ENCODE data around the gene CDKN2AIP.
"Not testable (repeated sequence)": the region's sequence is repeated elsewhere in the genome, so short reads cannot be mapped to it uniquely, and the experiment has no call there.

Gene CDKN2AIP

DNA sequence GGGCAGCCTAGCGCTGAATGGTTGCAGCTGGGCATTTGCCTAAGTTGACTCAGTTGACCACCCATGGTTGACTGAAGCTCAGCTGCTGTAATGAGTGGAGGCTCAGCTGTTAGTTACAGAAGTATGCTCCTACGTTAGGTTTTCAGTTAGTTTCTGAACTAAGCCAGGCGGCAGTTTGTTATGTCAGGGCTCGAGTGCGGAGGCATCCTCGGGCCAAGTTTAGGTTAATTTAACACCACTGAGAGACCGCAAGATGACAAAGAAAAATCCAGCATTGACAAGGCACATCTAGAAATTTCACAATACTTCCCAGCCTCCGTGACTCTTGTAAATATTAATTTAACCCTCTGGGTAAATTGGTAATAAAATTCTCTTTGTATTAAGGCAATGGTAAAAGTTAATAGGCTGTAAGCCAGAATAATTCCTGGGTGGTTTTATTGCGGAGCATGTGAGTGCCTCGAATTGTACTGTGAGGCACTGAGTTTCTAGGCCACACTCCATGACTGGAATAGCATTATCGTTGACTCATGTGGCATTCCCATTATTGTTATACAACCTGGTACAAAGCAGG, 33.1 kb upstream of the CDKN2AIP start:
- DNase-seq = no peak

DNA sequence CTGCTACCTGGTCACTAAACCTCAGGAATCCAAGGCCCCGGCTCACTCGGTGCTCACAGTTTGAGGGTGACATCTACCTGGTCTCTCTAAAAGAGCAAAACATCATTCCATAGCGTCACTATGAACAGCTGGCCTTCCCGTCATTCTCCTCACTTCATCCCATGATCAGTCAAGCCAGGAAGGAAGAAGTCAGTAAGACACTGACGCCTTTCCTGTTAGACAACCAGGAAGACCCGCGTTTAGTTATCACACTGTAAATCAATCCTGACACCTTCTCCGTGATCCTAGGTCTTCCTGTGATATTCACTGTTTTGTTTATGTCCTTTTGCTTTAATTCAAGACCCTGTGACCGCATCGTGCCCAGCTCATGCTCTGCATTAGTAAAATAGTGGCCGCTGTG, 31.6 kb upstream of the CDKN2AIP start:
- DNase-seq = no peak

- DNase-seq = no peak
Measured at GRCh38 chr4:183413234-183414200, 30.9 kb upstream of the CDKN2AIP start.

- DNase-seq = no peak
Measured at GRCh38 chr4:183416879-183417755, 27.3 kb upstream of the CDKN2AIP start.

DNA sequence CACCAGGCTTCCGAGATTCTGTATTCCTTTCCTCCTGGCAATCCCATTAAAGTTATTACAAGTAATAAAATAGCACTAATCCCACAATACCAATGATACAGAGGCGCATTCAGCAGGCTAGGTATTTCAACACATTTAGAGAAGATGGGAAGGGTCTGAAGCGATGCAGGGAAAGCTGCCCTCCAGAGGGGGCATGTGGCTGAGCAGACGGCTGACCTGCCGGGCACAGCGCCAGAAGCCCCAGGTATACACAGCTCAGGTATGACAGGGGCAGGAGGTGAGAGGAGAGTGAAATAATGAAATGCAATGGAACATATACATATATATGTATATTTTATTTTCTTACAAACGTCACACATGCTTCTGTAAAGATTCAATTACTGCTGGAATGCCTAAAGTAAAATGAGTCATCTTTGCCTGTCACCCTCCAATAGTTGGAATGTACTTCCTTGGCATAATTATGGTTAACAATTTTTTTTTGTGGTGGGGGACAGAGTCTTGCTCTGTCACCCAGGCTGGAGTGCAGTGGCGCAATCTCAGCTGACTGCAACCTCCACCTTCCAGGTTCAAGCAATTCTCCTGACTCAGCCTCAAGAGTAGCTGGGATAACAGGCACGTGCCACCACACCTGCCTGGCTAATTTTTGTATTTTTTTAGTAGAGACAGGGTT, 21.3 kb upstream of the CDKN2AIP start:
- no peak for DNase-seq

DNA sequence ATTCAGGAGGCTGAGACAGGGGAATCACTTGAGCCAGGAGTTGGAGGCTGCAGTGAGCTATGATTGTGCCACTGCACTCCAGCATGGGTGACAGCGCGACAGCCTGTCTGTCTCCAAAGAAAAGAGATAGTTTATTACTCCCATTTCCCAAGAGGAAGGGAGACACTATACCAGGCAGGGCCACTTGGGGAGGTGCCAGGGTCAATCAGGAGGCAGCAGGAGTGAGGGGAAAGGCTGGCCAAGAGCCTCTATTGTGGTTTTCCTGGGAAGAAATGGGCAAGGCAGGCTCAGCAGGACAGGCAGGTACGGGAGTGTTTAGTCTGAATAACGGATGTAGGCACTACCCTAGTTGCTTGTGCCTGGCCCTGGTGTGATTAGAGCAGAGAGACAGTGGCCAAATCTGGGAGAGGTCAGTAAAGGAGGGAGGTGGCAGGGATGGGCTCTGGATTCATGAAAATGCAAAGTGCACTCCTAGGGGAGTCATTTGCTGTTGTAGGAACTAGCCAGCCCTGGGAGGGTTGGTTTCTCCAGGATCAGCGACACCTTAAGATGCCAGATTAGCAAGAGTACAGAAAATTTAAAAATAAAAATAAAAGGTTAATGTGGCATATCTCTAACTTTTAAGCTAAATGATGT, 20.2 kb upstream of the CDKN2AIP start:
- no peak for DNase-seq

DNA sequence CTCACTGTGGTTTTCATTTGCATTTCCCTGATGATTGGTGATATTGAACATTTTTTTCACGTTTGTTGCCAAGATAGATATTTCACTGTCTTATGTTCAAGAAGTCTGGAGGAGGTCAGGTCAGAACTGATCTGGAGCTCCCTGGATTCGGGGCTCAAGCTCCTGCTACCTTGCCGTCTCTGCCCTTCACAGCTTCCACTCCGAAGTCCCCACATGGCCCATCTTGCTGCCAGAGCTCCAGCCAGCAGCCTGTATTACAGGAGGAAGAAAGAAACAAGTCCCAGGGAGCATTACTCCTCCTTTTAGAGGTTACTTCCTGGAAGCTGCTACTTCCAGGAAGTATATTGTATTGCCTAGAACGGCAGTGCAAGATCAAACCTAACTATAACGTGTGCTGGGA, 17.9 kb upstream of the CDKN2AIP start:
- DNase-seq = no peak

DNA sequence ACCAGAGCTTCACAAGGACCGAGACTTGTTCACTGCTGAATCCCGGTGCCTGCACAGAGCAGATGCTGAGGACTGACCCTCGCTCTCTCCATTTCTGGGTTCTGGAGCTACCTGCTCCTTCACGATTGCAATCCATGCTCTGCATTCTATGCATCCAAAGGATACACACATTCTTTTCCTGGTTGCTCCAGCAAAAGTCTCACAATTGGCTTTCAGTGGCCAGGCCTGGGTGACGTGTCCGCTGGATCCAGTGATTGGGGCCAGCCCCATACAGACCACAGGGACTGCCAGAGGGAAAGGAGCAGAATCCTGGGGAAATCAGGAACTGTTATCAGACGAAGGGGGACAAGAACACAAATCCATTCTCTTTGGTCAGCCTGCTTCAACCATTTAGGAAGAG, 14.9 kb upstream of the CDKN2AIP start:
- DNase-seq = no peak

- DNase-seq = no peak
Measured at GRCh38 chr4:183430317-183430993, 14.0 kb upstream of the CDKN2AIP start.

DNA sequence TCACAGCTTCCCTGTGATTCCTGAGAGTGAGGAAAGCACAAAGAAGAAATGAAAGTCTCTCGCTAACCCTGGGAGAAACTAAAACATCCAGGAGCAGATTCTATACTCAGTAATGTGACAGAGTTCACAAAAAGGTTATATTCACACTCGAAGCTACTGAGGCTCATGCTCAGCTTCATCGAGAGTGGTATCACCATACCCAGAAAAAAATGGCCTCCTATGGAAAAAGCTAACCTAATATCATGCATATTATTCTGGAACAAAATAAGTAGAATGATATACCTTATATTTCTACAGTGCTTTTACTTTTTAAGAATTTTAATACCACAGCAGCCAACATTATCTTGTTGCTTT, 13.5 kb upstream of the CDKN2AIP start:
- DNase-seq = no peak

- DNase-seq = no peak
Measured at GRCh38 chr4:183431614-183432013, 12.8 kb upstream of the CDKN2AIP start.

GRCh38 chr4:183433183-183433582, 11.3 kb upstream of the CDKN2AIP start:
- not testable (repeated sequence) for DNase-seq

- no peak for DNase-seq
Measured at GRCh38 chr4:183434264-183434663, 10.2 kb upstream of the CDKN2AIP start.

DNA sequence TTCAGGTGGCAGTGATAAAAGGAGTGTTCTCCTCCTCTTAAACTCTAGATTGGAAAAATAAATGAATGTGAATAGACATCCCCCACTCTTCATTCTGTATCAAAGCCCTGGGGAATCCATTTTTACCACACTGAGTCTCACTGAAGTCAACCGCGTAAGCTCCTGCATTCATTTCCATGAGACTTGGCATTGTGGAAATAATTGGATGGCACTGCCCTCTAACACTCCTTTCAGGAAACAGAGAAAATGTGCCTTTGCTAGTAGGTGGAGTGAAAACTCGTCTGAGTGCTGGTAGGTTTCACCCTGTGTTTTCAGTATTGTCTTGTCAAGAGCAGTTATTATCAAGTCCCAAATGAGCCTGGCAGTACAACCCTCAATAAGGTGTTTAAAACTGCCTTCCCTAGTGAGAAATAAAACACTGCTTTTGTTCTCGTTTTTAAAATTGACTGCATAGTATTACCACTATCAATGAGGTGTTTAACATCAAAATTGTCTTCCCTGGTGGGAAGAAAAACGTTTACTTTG, 9.7 kb upstream of the CDKN2AIP start:
- no peak for DNase-seq

DNA sequence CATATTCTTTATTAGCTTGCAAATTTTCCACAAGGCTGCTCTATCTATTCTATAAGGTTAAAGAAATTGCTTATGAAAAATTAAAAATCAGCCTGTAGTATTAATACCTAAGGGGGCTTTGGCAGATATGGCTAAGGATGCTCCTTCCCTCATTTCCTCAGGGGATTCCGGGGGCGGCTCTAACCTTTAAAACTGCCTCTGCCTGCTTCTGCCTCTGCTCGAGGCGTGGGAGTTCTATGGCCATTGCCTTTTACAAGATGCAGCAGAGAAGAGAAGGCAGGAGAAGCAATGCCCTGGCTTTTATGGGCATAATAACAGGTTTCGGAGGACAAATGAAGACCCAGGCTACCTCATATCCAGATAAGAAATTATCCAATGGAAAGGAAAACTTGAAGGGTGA, 8.6 kb upstream of the CDKN2AIP start:
- no peak for DNase-seq

- DNase-seq = no peak
Measured at GRCh38 chr4:183436417-183436816, 8.0 kb upstream of the CDKN2AIP start.

- no peak for DNase-seq
Measured at GRCh38 chr4:183437452-183437851, 7.0 kb upstream of the CDKN2AIP start.

GRCh38 chr4:183438458-183439113, 5.8 kb upstream of the CDKN2AIP start:
- DNase-seq = no peak

DNA sequence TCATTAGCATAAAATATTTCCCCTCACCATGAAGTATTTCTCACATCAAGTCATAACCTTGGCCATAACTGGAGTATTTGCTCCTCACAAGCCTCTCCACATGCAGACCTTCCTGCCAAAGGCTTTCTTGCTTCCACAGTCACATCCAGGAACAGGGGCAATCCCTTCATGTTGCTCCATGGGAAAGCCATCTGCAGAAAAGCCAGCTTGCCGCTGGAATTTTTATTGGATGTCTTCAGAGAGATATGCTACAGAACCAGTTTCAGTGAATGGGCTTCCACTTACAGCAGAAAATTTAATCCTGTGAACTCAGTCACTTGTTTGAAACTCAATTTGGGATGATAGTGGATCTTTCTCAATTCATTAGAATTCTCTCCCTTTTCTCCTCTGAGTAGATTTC, 3.2 kb upstream of the CDKN2AIP start:
- no peak for DNase-seq

- no peak for DNase-seq
Measured at GRCh38 chr4:183443655-183444213, 702 bp upstream of the CDKN2AIP start.
